Nephron (organoid): ENCODE measurements around the gene NHLH1.

Experiments
- H3K27ac Mint-ChIP-seq, 3 experiments: 2 replicates each; pipeline ENCODE4 v1.8.0; 2020; ENCODE audit warnings: mixed read lengths in 3 of 3, mild to moderate bottlenecking in 2 of 3, moderate library complexity in 1 of 3
- H3K27me3 Mint-ChIP-seq: 2 replicates; pipeline ENCODE4 v1.8.0; 2021; ENCODE audit warnings: low read depth, mild to moderate bottlenecking, moderate library complexity, mixed read lengths
- H3K36me3 Mint-ChIP-seq: 2 replicates; pipeline ENCODE4 v1.8.0; 2020; ENCODE audit warnings: low read depth, mixed read lengths
- H3K4me1 Mint-ChIP-seq: 2 replicates; pipeline ENCODE4 v1.8.0; 2020; ENCODE audit warnings: mixed read lengths
- H3K4me3 Mint-ChIP-seq, 3 experiments: 2 replicates each; pipeline ENCODE4 v1.8.0; 2020; ENCODE audit warnings: mild to moderate bottlenecking in 3 of 3, mixed read lengths in 3 of 3, moderate library complexity in 2 of 3
- H3K9me3 Mint-ChIP-seq: 2 replicates; pipeline ENCODE4 v1.8.0; 2020; ENCODE audit warnings: mixed read lengths
- CTCF ChIP-seq, 3 experiments: fragments of 200-600 bp; sonication (generic); IDR thresholded peaks; one replicate each; pipeline ENCODE4 v1.5.0; 2021; ENCODE audit warnings: antibody characterized with exemption in 3 of 3; ENCODE audit not compliant: unreplicated experiment in 3 of 3

NHLH1 gene

GRCh38 chr1:160359559-160360226 lies 7.2 kb upstream of the NHLH1 start:
- H3K9me3 Mint-ChIP-seq, result no peaks in the 10 kb centered on the region
- peaks cover 54% of the 10 kb centered on the region for H3K36me3 Mint-ChIP-seq
- no peak overlapping the region for H3K27ac Mint-ChIP-seq
- no peak for TF ChIP-seq CTCF (IDR thresholded peaks at IDR 0.05; ENCODE audit: unreplicated experiment in 3 of 3)
- no peaks in the 10 kb centered on the region for H3K27me3 Mint-ChIP-seq
- peaks cover 27% of the 10 kb centered on the region for H3K4me1 Mint-ChIP-seq
- no peak overlapping the region for H3K4me3 Mint-ChIP-seq

- Mint-ChIP-seq H3K27ac (no peak overlapping the region), H3K27me3 (no peaks in the 10 kb centered on the region), H3K36me3 (peaks cover 49% of the 10 kb centered on the region), H3K4me1 (peaks cover 27% of the 10 kb centered on the region), H3K4me3 (no peak overlapping the region), H3K9me3 (no peaks in the 10 kb centered on the region)
- TF ChIP-seq CTCF (IDR thresholded peaks at IDR 0.05; ENCODE audit: unreplicated experiment in 3 of 3), result no peak
Observed at GRCh38 chr1:160360227-160360695, 6.6 kb upstream of the NHLH1 start.

- Mint-ChIP-seq H3K36me3 (peaks cover 39% of the 10 kb centered on the region), H3K9me3 (no peaks in the 10 kb centered on the region), H3K27ac (no peak overlapping the region), H3K27me3 (no peaks in the 10 kb centered on the region), H3K4me1 (peaks cover 34% of the 10 kb centered on the region), H3K4me3 (no peak overlapping the region)
- no peak for TF ChIP-seq CTCF (IDR thresholded peaks at IDR 0.05; ENCODE audit: unreplicated experiment in 3 of 3)
Observed at GRCh38 chr1:160361199-160361598, 5.7 kb upstream of the NHLH1 start.

- no peaks in the 10 kb centered on the region for H3K27me3 Mint-ChIP-seq
- H3K36me3 Mint-ChIP-seq, result peaks cover 33% of the 10 kb centered on the region
- no peak for TF ChIP-seq CTCF (IDR thresholded peaks at IDR 0.05; ENCODE audit: unreplicated experiment in 3 of 3)
- peak overlapping the region in 1 of 3 experiments; percentile 17 for H3K27ac Mint-ChIP-seq
- no peaks in the 10 kb centered on the region for H3K9me3 Mint-ChIP-seq
- peaks cover 35% of the 10 kb centered on the region for H3K4me1 Mint-ChIP-seq
- H3K4me3 Mint-ChIP-seq, result no peak overlapping the region
Observed at GRCh38 chr1:160361814-160362167, 5.1 kb upstream of the NHLH1 start.

GRCh38 chr1:160362168-160362957 lies 4.5 kb upstream of the NHLH1 start:
- H3K36me3 Mint-ChIP-seq, result peaks cover 28% of the 10 kb centered on the region
- H3K27ac Mint-ChIP-seq, result peak overlapping the region; percentile 17 to 71 (median 23)
- TF ChIP-seq CTCF (IDR thresholded peaks at IDR 0.05; ENCODE audit: unreplicated experiment in 3 of 3), result no peak
- no peaks in the 10 kb centered on the region for H3K9me3 Mint-ChIP-seq
- H3K4me3 Mint-ChIP-seq, result no peak overlapping the region
- H3K4me1 Mint-ChIP-seq, result peaks cover 35% of the 10 kb centered on the region
- H3K27me3 Mint-ChIP-seq, result peaks cover 6% of the 10 kb centered on the region
